ENCODE results near the gene POLR2C. TPM values are rescaled to one million over a fixed set of nuclear protein-coding genes. Genes with fewer than 3 reads are reported as not detected.

The POLR2C gene
- total RNA-seq, 2 donors from 2014 or later: 72.0 to 88.3 TPM

DNA sequence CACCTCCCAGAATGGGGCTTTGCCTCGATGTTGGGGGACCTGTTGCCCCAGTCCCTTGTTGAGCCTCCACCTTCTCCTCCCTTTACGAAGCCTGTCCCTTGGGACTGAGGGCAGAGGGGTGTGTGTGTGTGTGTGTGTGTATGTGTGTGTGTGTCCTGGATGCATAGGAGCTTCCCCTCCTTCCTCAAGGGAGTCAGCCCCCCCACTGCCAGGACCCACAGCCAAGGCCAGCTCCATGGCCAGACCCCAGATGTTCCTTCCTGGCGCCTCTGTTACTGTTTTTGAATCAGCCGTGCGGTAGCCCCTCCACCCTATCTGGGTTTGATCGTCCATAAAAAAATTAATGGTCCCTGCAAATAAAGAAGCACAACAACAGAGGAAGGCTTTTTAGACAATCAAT is 41.5 kb downstream of the POLR2C start:
- Histone ChIP-seq H3K27me3 (ENCODE audit: control insufficient read depth, insufficient read depth, low read length, poor library complexity, severe bottlenecking) (no peaks in the 10 kb centered on the region), H3K9me3 (ENCODE audit: control insufficient read depth, low read length) (no peaks in the 10 kb centered on the region), H3K4me3 (ENCODE audit: low read length) (no peak overlapping the region), H3K4me1 (ENCODE audit: control insufficient read depth, insufficient read depth, low read length) (no peaks in the 10 kb centered on the region), H3K9ac (ENCODE audit: extremely low read depth, low read length, poor library complexity, severe bottlenecking) (no peak overlapping the region), H3K27ac (ENCODE audit: low read depth, low read length) (no peak overlapping the region), H3K36me3 (ENCODE audit: control insufficient read depth, insufficient read depth, low read length) (no peaks in the 10 kb centered on the region)
- no peak overlapping the region for H3K4me3 Mint-ChIP-seq
- TF ChIP-seq, protein P1, sequence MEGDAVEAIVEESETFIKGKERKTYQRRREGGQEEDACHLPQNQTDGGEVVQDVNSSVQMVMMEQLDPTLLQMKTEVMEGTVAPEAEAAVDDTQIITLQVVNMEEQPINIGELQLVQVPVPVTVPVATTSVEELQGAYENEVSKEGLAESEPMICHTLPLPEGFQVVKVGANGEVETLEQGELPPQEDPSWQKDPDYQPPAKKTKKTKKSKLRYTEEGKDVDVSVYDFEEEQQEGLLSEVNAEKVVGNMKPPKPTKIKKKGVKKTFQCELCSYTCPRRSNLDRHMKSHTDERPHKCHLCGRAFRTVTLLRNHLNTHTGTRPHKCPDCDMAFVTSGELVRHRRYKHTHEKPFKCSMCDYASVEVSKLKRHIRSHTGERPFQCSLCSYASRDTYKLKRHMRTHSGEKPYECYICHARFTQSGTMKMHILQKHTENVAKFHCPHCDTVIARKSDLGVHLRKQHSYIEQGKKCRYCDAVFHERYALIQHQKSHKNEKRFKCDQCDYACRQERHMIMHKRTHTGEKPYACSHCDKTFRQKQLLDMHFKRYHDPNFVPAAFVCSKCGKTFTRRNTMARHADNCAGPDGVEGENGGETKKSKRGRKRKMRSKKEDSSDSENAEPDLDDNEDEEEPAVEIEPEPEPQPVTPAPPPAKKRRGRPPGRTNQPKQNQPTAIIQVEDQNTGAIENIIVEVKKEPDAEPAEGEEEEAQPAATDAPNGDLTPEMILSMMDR (conservative IDR thresholded peaks at IDR 0.05): no peak
- H3K4me1 Mint-ChIP-seq: peaks cover 15% of the 10 kb centered on the region
- no peak for DNase-seq
- peaks cover 3% of the 10 kb centered on the region for H3K27me3 Mint-ChIP-seq (ENCODE audit: insufficient read depth)
- H3K36me3 Mint-ChIP-seq (ENCODE audit: low read depth): no peaks in the 10 kb centered on the region
- 92% methylated on average over 5 of the region's 6 CpGs; no CpG with 5 or more reads in 1 of the 2 experiments for WGBS, 2 experiments (ENCODE audit: insufficient coverage in 1 of 2, insufficient read length in 1 of 2)
- no peaks in the 10 kb centered on the region for H3K9me3 Mint-ChIP-seq
- no peak overlapping the region for H3K27ac Mint-ChIP-seq

DNA sequence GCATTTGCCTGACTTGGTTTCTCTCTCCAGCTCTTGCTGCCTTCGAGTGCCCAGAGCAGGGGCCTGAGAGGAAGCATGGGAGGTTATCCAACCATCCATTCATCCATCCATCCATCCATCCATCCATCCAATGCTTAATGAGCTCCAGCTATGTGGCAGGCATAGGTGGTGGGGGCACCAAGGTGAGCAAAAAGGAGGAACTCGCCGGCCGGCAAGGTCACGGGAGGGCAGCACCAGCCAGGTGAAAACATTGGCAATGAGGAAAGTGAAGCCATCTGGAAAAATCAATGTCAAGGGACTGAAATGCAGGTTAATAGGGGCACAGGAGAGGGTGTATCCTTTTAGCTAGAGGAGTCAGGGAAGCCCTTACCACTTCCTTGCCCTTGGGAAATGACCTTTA is 42.0 kb downstream of the POLR2C start:
- DNase-seq: no peak
- Mint-ChIP-seq H3K36me3 (ENCODE audit: low read depth) (no peaks in the 10 kb centered on the region), H3K27ac (no peak overlapping the region), H3K4me3 (no peak overlapping the region), H3K27me3 (ENCODE audit: insufficient read depth) (peaks cover 3% of the 10 kb centered on the region), H3K4me1 (peaks cover 15% of the 10 kb centered on the region), H3K9me3 (no peaks in the 10 kb centered on the region)
- no peak overlapping the region for H3K9ac ChIP-seq (ENCODE audit: extremely low read depth, low read length, poor library complexity, severe bottlenecking)
- H3K4me1 ChIP-seq (ENCODE audit: control insufficient read depth, insufficient read depth, low read length): no peaks in the 10 kb centered on the region
- TF ChIP-seq, protein P1 (conservative IDR thresholded peaks at IDR 0.05): no peak
- H3K9me3 ChIP-seq (ENCODE audit: control insufficient read depth, low read length): no peaks in the 10 kb centered on the region
- whole genome bisulfite sequencing, 2 experiments (ENCODE audit: insufficient coverage in 1 of 2, insufficient read length in 1 of 2): 93 to 96% methylated on average over 4 to 5 of the region's 5 CpGs
- H3K27ac ChIP-seq (ENCODE audit: low read depth, low read length): no peak overlapping the region
- no peaks in the 10 kb centered on the region for H3K27me3 ChIP-seq (ENCODE audit: control insufficient read depth, insufficient read depth, low read length, poor library complexity, severe bottlenecking)
- no peak overlapping the region for H3K4me3 ChIP-seq (ENCODE audit: low read length)
- H3K36me3 ChIP-seq (ENCODE audit: control insufficient read depth, insufficient read depth, low read length): no peaks in the 10 kb centered on the region

DNA sequence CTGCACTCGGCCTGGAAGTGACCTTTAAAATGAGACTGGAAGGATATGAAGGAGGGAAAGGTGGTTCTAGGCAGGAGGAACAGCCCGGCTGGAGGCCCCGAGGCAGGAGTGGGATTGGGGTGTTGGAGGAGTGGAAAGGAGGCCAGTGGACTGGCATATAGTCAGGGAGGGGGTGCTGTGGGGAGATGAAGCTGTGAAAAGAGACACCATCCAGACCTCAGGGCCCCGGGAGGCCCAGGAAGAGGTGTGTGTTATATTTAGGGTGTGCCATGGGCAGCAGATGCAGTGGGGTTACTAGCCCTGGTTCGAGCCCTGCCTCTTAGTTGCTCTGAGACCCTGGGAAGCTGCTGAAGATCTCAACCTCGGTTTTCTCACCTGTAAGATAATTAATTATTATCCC is 42.7 kb downstream of the POLR2C start:
- H3K4me1 ChIP-seq (ENCODE audit: control insufficient read depth, insufficient read depth, low read length): no peaks in the 10 kb centered on the region
- no peak for DNase-seq
- Mint-ChIP-seq H3K27me3 (ENCODE audit: insufficient read depth) (peaks cover 3% of the 10 kb centered on the region), H3K36me3 (ENCODE audit: low read depth) (no peaks in the 10 kb centered on the region), H3K27ac (no peak overlapping the region), H3K4me1 (peaks cover 19% of the 10 kb centered on the region), H3K4me3 (no peak overlapping the region), H3K9me3 (no peaks in the 10 kb centered on the region)
- H3K27me3 ChIP-seq (ENCODE audit: control insufficient read depth, insufficient read depth, low read length, poor library complexity, severe bottlenecking): no peaks in the 10 kb centered on the region
- no peaks in the 10 kb centered on the region for H3K9me3 ChIP-seq (ENCODE audit: control insufficient read depth, low read length)
- H3K4me3 ChIP-seq (ENCODE audit: low read length): no peak overlapping the region
- H3K36me3 ChIP-seq (ENCODE audit: control insufficient read depth, insufficient read depth, low read length): no peaks in the 10 kb centered on the region
- H3K9ac ChIP-seq (ENCODE audit: extremely low read depth, low read length, poor library complexity, severe bottlenecking): no peak overlapping the region
- TF ChIP-seq, protein P1 (conservative IDR thresholded peaks at IDR 0.05): no peak
- no peak overlapping the region for H3K27ac ChIP-seq (ENCODE audit: low read depth, low read length)
- WGBS, 2 experiments (ENCODE audit: insufficient coverage in 1 of 2, insufficient read length in 1 of 2): 88% methylated on average over 6 of the region's 6 CpGs

Data from endodermal cell (in vitro differentiated cells).